Stomach (tissue), 9 donors: ENCODE results near the gene TPI1. TPM values are rescaled to one million over a fixed set of nuclear protein-coding genes. Genes with fewer than 3 reads are reported as not detected.

Experiments
- DNase-seq, 2 donors: peaks; one replicate each; pipeline versions ENCODE4 v3.0.0 to v3.0.0-alpha.2; 2013 to 2019
- H3K27ac ChIP-seq, 5 donors: fragments of 200-600 bp in 4 of 5; sonication (generic) in 4 of 5; one replicate each; pipeline ENCODE4 v1.5.1; 2013 to 2019; ENCODE audit warnings: mild to moderate bottlenecking in 1 of 5, moderate library complexity in 1 of 5
- H3K27me3 ChIP-seq, 3 donors: fragments of 200-600 bp; sonication (generic); one replicate each; pipeline ENCODE4 v1.5.1; 2017 to 2019; ENCODE audit warnings: mixed run types in 1 of 3
- H3K36me3 ChIP-seq, 4 donors: fragments of 200-600 bp; sonication (generic); 1 replicate in 3 of 4; 2 replicates in 1 of 4; pipeline ENCODE4 v1.5.1; 2016 to 2019
- H3K4me1 ChIP-seq, 4 donors: fragments of 200-600 bp; sonication (generic); one replicate each; pipeline ENCODE4 v1.5.1; 2016 to 2019
- H3K4me3 ChIP-seq, 4 donors: fragments of 200-600 bp; sonication (generic) in 3 of 4; one replicate each; pipeline ENCODE4 v1.5.1; 2016 to 2019; ENCODE audit warnings: mild to moderate bottlenecking in 1 of 4
- H3K9me3 ChIP-seq, 4 donors: fragments of 200-600 bp; sonication (generic); one replicate each; pipeline ENCODE4 v1.5.1; 2016 to 2019
- EP300 ChIP-seq: sonication (generic); formaldehyde crosslinking; IDR thresholded peaks from one replicate; pipeline ENCODE4 v1.6.1; 2017; ENCODE audit warnings: antibody characterized with exemption
- POLR2A ChIP-seq, 4 donors: fragments of 450-650 bp; IDR thresholded peaks; one replicate each; pipeline ENCODE4 v1.6.1; 2016; ENCODE audit warnings: antibody characterized with exemption in 4 of 4, control low read depth in 2 of 4, mild to moderate bottlenecking in 1 of 4, moderate library complexity in 1 of 4
- POLR2AphosphoS5 ChIP-seq, 3 donors: sonication (generic); formaldehyde crosslinking; IDR thresholded peaks; one replicate each; pipeline ENCODE4 v1.6.1; 2016; ENCODE audit warnings: antibody characterized with exemption in 3 of 3
- whole genome bisulfite sequencing, 5 donors: extraction: QIAGEN DNeasy Blood & Tissue Kit in 3 of 5; methylation state at CpG; one replicate each; pipeline versions ENCODE4 v1.1.5 to v1.1.7; 2013 to 2018; 5-methylcytosine and 5-hydroxymethylcytosine counted together
- intact Hi-C: fragments of 100-400 bp; cut with DNase I; formaldehyde crosslinking; loops from one replicate; pipeline ENCODE4 v1.15.1; 2023; ENCODE audit warnings: low total_unique reads
- polyA plus RNA-seq, 3 donors: library from polyadenylated mRNA; stranded (reverse); fragments of 200-250 nt; gene quantifications; one replicate each; pipeline ENCODE4 v1.2.3, GENCODE V29; 2013
- total RNA-seq, 5 donors: library from RNA; depleted of rRNA; stranded (reverse); fragments of >200 nt; gene quantifications; one replicate each; pipeline versions ENCODE4 v1.1.0 to v1.2.3, GENCODE V29; 2014 to 2016
- TF ChIP-seq, protein P1 (sequence below), 7 experiments: fragments of 450-650 bp in 4 of 7; fragments of 200-600 bp in 3 of 7; sonication (generic) in 3 of 7; IDR thresholded peaks; one replicate each; pipeline ENCODE4 v1.5.1; 2016 to 2019; ENCODE audit warnings: antibody characterized with exemption in 7 of 7, control low read depth in 2 of 7, mild to moderate bottlenecking in 1 of 7
- donor health status: healthy with polysubstance abuse.
- donor health status: Bipolar disorder and iron deficiency.
- donor health status: healthy.

TPI1 gene
- total and polyA plus RNA-seq, 8 donors, result 131 to 526 (median 336) TPM

- Histone ChIP-seq H3K4me1 (peaks cover 9 to 33% (median 24%) of the 10 kb centered on the region in 4 donors), H3K27me3 (no peaks in the 10 kb centered on the region), H3K27ac (no peak overlapping the region), H3K9me3 (no peaks in the 10 kb centered on the region), H3K36me3 (peaks cover 0 to 49% (median 40%) of the 10 kb centered on the region in 4 donors), H3K4me3 (no peak overlapping the region)
- no peak for DNase-seq
- 75 to 92% (median 82%) methylated on average over 2 of the region's 2 CpGs for WGBS, 5 donors
- TF ChIP-seq EP300, result no peak
- TF ChIP-seq POLR2AphosphoS5 (IDR thresholded peaks at IDR 0.05), result no peak
- TF ChIP-seq POLR2A (IDR thresholded peaks at IDR 0.05), result no peak
- TF ChIP-seq, protein P1, sequence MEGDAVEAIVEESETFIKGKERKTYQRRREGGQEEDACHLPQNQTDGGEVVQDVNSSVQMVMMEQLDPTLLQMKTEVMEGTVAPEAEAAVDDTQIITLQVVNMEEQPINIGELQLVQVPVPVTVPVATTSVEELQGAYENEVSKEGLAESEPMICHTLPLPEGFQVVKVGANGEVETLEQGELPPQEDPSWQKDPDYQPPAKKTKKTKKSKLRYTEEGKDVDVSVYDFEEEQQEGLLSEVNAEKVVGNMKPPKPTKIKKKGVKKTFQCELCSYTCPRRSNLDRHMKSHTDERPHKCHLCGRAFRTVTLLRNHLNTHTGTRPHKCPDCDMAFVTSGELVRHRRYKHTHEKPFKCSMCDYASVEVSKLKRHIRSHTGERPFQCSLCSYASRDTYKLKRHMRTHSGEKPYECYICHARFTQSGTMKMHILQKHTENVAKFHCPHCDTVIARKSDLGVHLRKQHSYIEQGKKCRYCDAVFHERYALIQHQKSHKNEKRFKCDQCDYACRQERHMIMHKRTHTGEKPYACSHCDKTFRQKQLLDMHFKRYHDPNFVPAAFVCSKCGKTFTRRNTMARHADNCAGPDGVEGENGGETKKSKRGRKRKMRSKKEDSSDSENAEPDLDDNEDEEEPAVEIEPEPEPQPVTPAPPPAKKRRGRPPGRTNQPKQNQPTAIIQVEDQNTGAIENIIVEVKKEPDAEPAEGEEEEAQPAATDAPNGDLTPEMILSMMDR (IDR thresholded peaks at IDR 0.05), result no peak
- intact Hi-C loops, result no loop called here
Observed at GRCh38 chr12:6849427-6849826, 17.9 kb upstream of the TPI1 start.

GRCh38 chr12:6849976-6850560 is 17.3 kb upstream of the TPI1 start:
- H3K27ac ChIP-seq, result no peak overlapping the region
- intact Hi-C loops, result no loop called here

GRCh38 chr12:6850796-6851152 is 16.6 kb upstream of the TPI1 start:
- peak overlapping the region in 4 of 5 donors; percentile 88 to 96 (median 94) for H3K27ac ChIP-seq

More at GRCh38 chr12:6849976-6850560, 17.3 kb upstream of the TPI1 start:
- Histone ChIP-seq H3K36me3 (peaks cover 0 to 43% (median 35%) of the 10 kb centered on the region in 4 donors), H3K27me3 (no peaks in the 10 kb centered on the region), H3K9me3 (no peaks in the 10 kb centered on the region), H3K4me1 (peaks cover 9 to 37% (median 25%) of the 10 kb centered on the region in 4 donors), H3K4me3 (peak overlapping the region in 1 of 4 donors; percentile 84)
- 75 to 84% (median 79%) methylated on average over 10 of the region's 10 CpGs for WGBS, 5 donors
- TF ChIP-seq, protein P1 (IDR thresholded peaks at IDR 0.05), result no peak
- TF ChIP-seq POLR2A (IDR thresholded peaks at IDR 0.05) (no peak), POLR2AphosphoS5 (IDR thresholded peaks at IDR 0.05) (no peak), EP300 (no peak)
- DNase-seq, result no peak

DNA sequence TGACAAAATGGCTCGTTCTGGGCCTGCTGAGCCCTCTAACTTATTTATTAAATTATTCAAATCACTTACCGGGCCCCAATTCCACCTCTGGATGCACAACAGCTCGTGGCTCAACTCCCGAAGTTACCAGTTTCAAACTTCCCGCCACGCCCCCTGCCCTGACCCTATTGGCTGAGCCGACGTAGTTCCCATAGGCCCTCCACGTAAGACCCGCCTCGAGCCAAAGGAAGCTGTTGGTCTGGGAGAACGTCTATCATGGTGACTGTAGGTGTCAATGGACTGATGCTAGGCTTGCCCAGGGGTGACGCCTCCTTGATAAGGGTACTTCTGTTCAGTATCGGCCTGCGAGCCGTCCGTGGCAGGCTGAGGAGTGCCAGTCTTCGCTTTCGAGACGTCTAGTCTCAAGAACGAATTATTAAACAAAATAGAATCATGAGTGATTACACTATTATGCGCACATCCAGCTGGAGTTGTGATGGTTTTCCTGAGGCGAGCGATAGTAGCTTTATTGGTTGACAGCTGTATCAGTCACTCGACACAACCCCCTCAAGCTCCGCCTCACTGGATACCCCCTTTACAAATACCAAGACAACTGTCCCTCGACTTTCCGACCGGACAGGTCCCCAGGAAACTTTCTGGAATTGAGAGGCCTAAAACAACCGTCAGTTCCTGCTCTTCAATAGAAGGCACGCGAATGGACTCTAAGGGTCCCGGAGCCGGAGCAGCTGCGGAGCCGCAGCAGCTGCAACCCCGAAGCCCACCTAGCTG is 16.0 kb upstream of the TPI1 start, which contains the start of gene CDCA3:
CDCA3 (minus strand) TSS at position 134 of the 768 bp plus-strand sequence. CDS start 334 bp downstream, outside the sequence.
- H3K36me3 ChIP-seq, result peaks cover 11 to 43% (median 35%) of the 10 kb centered on the region in 4 donors
- peak within 1 kb of the TSS; percentile 88 to 96 (median 95) for H3K27ac ChIP-seq
- no peaks in the 10 kb centered on the region for H3K9me3 ChIP-seq
- no peaks in the 10 kb centered on the region for H3K27me3 ChIP-seq
- WGBS, 5 donors, result 0 to 1% (median 0%) methylated on average over 37 of the region's 37 CpGs
- H3K4me3 ChIP-seq, result peak within 1 kb of the TSS; percentile 66 to 84 (median 66)
- intact Hi-C loops, result no loop called here
- TF ChIP-seq POLR2AphosphoS5 (IDR thresholded peaks at IDR 0.05) (peak; percentile 80 to 99 (median 99)), POLR2A (IDR thresholded peaks at IDR 0.05) (peak in 2 of 4 donors; percentile 83 to 92)
- TF ChIP-seq, protein P1 (IDR thresholded peaks at IDR 0.05), result no peak
- peak; percentile 98 to 99 for DNase-seq
- H3K4me1 ChIP-seq, result peaks cover 9 to 37% (median 25%) of the 10 kb centered on the region in 4 donors

More at GRCh38 chr12:6850796-6851152, 16.6 kb upstream of the TPI1 start:
- peaks cover 5 to 43% (median 35%) of the 10 kb centered on the region in 4 donors for H3K36me3 ChIP-seq
- H3K4me3 ChIP-seq, result peak overlapping the region; percentile 66 to 84 (median 66)
- WGBS, 5 donors, result 24 to 39% (median 35%) methylated on average over 16 of the region's 16 CpGs
- no peak for DNase-seq
- H3K4me1 ChIP-seq, result peaks cover 9 to 37% (median 25%) of the 10 kb centered on the region in 4 donors
- TF ChIP-seq, protein P1 (IDR thresholded peaks at IDR 0.05), result no peak
- no peak for TF ChIP-seq POLR2A (IDR thresholded peaks at IDR 0.05)
- no peak for TF ChIP-seq POLR2AphosphoS5 (IDR thresholded peaks at IDR 0.05)
- TF ChIP-seq EP300, result no peak
- intact Hi-C loops, result no loop called here
- H3K9me3 ChIP-seq, result no peaks in the 10 kb centered on the region
- no peaks in the 10 kb centered on the region for H3K27me3 ChIP-seq
